HG03095 (cell line): ENCODE measurements around the gene PI16.

Experiments
- ATAC-seq: cut with Tn5 transposase; IDR thresholded peaks from one replicate; pipeline ENCODE4 v1.9.1; 2021; ENCODE audit warnings: moderate library complexity; ENCODE audit not compliant: unreplicated experiment

Gene PI16

GRCh38 chr6:36955136-36955535 lies 598 bp downstream of the PI16 start:
- ATAC-seq, result no peak

- no peak for ATAC-seq
These were observed 1.3 kb downstream of the PI16 start for GRCh38 chr6:36955671-36956445.

- no peak for ATAC-seq
These were observed 1.9 kb downstream of the PI16 start for GRCh38 chr6:36956446-36956820.

DNA sequence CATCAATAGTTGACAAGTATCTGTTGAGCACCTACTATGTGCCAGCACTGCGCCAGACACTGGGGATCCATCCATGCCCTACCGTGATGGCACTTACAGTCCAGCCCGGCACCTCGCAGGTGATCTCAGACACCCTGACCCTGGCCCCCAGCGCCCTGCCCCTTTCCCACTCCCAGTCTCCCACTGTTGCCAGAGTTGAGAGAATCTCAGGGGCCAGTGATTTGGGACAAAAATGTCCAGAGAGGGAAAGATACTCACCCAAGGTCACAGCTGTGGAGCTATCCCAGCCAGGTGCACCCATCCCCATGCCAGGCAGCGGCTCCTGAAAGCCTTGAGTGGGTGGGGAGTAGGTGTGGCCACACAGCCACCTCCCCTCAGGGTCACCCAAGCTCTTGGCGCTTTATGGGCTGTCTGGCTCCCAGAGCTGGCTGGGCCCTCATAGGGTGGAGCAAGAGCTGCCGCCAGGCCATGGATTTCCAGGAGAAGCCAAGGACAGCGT lies 3.3 kb downstream of the PI16 start:
- no peak for ATAC-seq

- no peak for ATAC-seq
These were observed 4.4 kb downstream of the PI16 start for GRCh38 chr6:36958775-36959554.

DNA sequence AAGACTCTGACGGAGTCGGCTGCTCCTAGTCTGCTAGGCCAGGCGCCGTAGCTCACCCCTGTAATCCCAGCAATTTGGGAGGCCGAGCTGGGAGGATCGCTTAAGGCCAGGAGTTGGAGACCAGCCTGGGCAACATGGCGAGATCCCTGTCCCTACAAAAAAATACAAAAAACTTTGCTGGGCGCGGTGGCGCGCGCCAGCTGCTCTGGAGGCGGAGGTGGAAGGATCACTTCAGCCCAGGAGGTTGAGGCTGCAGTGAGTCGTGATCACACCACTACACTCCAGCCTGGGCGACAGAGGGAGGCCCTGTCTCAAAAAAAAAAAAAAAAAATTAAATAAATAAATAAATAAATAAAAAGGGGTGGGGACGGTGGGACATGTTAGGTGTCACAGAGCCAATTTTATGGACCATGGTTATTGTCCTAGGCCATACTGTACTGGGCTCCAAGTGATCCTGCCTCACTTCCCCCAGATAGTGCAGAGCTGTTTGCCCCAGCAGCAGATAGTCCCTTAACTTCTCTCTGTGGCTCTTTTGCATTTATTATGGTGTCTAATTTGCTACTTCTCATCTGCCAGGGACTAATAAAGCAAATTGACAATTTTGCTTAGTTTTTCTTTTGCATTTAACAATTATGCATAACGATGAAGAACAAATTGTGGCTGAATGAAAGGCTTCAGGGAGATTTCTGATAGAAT lies 5.2 kb downstream of the PI16 start:
- ATAC-seq, result no peak

DNA sequence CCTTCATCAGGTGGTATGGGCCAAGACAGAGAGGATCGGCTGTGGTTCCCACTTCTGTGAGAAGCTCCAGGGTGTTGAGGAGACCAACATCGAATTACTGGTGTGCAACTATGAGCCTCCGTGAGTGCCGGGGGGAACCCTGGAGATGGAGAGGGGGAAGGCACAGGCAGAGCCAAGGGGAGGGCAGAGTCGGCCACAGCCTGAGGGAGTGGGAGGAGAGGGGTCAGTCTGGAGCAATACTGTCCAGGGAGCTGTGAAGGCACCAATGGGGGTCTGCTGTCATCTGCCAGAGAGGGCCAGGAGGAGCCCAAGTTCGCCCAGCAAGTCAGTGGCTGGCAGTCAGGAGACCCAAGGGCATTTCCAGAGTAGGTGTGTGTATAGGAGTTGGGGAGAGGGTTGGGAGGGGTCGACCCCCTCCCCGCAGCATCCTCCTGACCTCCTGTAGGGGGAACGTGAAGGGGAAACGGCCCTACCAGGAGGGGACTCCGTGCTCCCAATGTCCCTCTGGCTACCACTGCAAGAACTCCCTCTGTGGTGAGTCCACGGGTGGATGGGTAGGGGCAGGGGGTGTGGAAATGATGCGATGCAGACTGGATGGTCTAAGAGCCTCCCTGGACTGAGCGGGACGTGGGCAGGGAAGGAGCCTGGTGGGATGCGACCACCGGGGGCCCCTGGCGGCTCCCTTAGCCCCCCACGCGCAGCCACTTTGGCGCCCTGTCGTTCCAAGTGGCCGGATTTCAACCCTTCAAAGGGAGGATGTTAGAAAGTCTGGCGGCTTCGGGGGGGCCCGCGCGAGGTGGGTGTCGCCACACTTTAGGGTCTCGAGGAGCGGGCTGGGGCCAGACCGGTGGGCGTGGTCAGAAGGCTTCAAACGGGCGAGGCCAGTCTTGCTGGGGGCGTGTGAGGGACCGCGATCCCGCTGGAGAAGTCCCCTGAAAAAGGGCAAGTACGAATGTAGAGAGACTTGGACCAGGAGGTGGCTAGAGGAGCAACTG lies 7.2 kb downstream of the PI16 start:
- no peak for ATAC-seq

DNA sequence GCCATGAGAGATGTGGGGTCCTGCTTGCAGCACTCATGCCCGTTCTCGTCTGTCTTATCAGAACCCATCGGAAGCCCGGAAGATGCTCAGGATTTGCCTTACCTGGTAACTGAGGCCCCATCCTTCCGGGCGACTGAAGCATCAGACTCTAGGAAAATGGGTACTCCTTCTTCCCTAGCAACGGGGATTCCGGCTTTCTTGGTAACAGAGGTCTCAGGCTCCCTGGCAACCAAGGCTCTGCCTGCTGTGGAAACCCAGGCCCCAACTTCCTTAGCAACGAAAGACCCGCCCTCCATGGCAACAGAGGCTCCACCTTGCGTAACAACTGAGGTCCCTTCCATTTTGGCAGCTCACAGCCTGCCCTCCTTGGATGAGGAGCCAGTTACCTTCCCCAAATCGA lies 8.3 kb downstream of the PI16 start:
- ATAC-seq, result no peak

DNA sequence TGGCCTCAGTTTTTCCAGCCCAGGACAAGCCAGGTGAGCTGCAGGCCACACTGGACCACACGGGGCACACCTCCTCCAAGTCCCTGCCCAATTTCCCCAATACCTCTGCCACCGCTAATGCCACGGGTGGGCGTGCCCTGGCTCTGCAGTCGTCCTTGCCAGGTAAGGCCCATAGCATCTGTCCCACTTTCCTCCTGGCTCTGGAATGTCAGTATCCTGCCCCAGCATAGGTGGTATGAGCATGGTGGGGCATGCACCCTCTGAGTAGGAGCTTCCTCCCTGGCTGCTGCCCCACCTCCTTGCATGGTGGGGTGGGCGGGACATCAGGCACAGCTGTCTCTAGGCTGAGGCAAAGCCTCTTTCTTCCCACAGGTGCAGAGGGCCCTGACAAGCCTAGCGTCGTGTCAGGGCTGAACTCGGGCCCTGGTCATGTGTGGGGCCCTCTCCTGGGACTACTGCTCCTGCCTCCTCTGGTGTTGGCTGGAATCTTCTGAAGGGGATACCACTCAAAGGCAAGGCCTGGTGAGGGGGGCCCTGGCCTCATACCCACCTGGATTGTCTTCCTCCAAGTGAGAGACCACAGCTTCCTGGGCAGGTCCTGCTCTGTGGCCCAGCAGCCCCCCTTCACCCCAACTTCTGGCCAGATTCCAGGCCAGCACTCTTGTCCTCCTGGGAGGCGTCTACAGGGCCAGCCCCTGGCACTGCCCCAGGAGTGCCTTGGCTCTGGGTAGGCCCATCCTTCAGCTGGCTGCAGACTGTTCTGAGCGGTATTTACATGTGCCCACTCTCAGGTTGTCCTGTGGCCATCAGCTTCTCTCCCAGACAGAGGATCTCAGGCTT lies 9.1 kb downstream of the PI16 start:
- ATAC-seq, result no peak

DNA sequence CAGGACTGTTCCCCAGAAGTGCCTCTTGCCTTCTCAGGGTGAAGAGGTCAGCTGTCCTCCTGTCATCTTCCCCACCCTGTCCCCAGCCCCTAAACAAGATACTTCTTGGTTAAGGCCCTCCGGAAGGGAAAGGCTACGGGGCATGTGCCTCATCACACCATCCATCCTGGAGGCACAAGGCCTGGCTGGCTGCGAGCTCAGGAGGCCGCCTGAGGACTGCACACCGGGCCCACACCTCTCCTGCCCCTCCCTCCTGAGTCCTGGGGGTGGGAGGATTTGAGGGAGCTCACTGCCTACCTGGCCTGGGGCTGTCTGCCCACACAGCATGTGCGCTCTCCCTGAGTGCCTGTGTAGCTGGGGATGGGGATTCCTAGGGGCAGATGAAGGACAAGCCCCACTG lies 9.8 kb downstream of the PI16 start:
- ATAC-seq, result no peak

DNA sequence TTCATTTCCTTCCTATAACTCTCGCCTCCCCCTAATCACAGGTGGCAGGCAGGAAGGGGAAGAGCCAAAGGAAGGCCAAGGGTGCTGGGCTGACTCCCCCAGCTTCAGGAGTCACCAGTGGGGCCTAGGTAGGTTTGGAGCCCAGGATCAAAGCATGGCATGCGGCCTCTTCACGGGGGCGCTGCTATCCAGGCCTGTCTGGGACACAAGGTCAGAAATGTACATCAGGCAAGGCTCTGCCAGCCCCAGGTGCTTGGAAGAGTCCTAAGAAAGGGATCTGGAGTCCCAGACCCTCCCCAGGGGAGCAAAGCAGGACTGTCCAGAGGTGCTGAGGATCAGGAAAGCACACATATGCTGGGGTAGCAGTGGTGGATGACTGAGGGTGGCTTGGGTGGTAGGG lies 10.4 kb downstream of the PI16 start:
- no peak for ATAC-seq

DNA sequence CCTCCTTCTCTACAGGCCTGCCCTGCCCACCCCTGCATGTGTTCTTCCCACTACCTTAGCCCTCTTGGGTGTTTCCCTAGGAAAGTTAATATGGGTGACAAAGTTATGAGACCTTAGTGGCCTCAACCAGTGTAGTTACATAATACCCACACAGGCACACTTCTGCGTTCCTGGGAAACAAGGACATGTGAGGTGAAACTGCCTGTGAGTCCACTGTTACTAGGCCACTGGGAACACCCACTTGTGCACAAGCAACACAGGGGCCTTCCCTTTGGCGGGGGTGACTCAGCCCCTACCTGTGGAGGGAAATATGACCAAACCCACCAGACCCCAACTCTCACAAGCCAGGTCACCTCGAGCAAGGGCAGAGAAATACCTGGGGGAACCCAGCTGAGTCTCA lies 12.8 kb downstream of the PI16 start:
- ATAC-seq, result no peak

DNA sequence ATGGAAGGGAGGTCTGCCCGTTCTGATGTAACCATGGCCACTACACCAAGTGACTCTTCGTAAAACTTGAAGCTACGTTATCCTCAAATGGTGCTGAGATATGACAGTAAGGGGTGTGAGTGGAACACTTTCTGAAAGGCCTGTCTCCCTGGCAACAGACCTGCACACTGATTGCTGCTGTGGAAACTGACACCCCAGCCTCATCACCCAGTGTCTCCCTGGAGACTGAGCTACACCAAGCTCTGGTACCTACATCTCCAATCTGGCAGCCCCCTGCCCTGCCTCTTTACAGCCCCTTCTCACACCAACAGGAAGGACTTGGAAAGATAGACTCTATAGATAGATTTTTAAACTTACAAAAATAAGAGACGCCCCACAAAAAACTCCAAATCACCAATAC lies 13.2 kb downstream of the PI16 start:
- no peak for ATAC-seq

GRCh38 chr6:36968266-36968977 lies 13.9 kb downstream of the PI16 start:
- ATAC-seq, result no peak

DNA sequence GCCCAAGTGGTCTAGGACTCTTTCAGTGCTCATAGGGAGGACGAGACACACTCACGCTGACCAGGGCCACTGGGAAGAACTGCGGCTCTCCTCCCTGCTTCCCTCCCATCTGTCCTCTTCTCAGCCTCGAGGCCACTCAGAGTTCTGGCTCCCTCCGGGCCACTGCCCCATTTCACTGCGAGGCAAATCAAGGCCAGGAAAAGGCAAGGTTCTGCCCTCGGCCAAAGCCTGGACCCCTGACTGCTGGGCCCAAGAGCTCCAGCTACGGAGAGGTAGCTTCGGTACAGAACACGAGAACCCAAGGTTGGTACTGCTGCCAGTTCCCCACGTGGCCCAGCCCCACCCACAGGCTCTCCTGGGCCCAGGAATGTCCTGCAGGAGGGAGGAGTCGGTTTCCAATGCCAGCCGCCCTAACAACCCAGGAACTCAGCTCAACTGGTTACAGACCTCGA lies 14.7 kb downstream of the PI16 start:
- no peak for ATAC-seq

- ATAC-seq, result no peak
These were observed 15.7 kb downstream of the PI16 start for GRCh38 chr6:36969988-36970891.

GRCh38 chr6:36970892-36971842 lies 16.6 kb downstream of the PI16 start:
- ATAC-seq, result no peak
